Measurements from ENCODE around the gene CLPX.
"Not testable (repeated sequence)": the region's sequence is repeated elsewhere in the genome, so short reads cannot be mapped to it uniquely, and the experiment has no call there.

Gene CLPX

GRCh38 chr15:65147902-65148301, 37.2 kb downstream of the CLPX start:
- Histone ChIP-seq H3K23ac (ENCODE audit: low read length) (no peak overlapping the region), H3K4me2 (ENCODE audit: low read length) (no peak overlapping the region), H3K9me3 (ENCODE audit: insufficient read depth, low read depth, low read length) (no peaks in the 10 kb centered on the region), H4K12ac (ENCODE audit: low read depth, low read length) (no peak overlapping the region), H3K4ac (ENCODE audit: low read depth, low read length) (no peak overlapping the region), H3K79me1 (ENCODE audit: low read length) (no peaks in the 10 kb centered on the region), H3K14ac (ENCODE audit: low read length) (no peak overlapping the region), H3K79me2 (ENCODE audit: control insufficient read depth, insufficient read depth, low read length, poor library complexity) (no peaks in the 10 kb centered on the region), H2AK5ac (ENCODE audit: low read length) (no peak overlapping the region), H3K9ac (ENCODE audit: low read length) (no peak overlapping the region), H3K18ac (ENCODE audit: low read length) (no peak overlapping the region), H3K4me1 (ENCODE audit: control insufficient read depth in 1 of 2, insufficient read depth in 2 of 2, low read length in 2 of 2) (no peaks in the 10 kb centered on the region), H2BK12ac (ENCODE audit: low read length) (no peak overlapping the region), H3K27ac (ENCODE audit: low read depth, low read length) (no peak overlapping the region), H4K91ac (ENCODE audit: low read depth, low read length) (no peak overlapping the region), H4K8ac (ENCODE audit: low read depth, low read length) (no peak overlapping the region), H3K4me3 (ENCODE audit: low read depth, low read length) (no peak overlapping the region), H3K36me3 (ENCODE audit: control insufficient read depth in 1 of 2, insufficient read depth in 2 of 2, low read length in 2 of 2) (peaks cover 9 to 10% of the 10 kb centered on the region in 2 experiments), H2BK120ac (ENCODE audit: insufficient read depth, low read length, poor library complexity) (no peak overlapping the region), H2BK5ac (ENCODE audit: low read depth, low read length, poor library complexity) (no peak overlapping the region), H3K27me3 (ENCODE audit: insufficient read depth, low read length) (no peaks in the 10 kb centered on the region), H2AFZ (ENCODE audit: insufficient read depth, low read length, poor library complexity) (no peak overlapping the region)
- no CpG with 5 or more reads among the region's 3 CpGs for WGBS (ENCODE audit: extremely low coverage, insufficient coverage, insufficient read length)
- no peak for DNase-seq

GRCh38 chr15:65146438-65146837, 38.7 kb downstream of the CLPX start:
- Histone ChIP-seq H4K91ac (ENCODE audit: low read depth, low read length) (no peak overlapping the region), H2BK120ac (ENCODE audit: insufficient read depth, low read length, poor library complexity) (no peak overlapping the region), H3K4me2 (ENCODE audit: low read length) (no peak overlapping the region), H2AK5ac (ENCODE audit: low read length) (no peak overlapping the region), H2BK12ac (ENCODE audit: low read length) (no peak overlapping the region), H3K79me2 (ENCODE audit: control insufficient read depth, insufficient read depth, low read length, poor library complexity) (no peaks in the 10 kb centered on the region), H3K4me1 (ENCODE audit: control insufficient read depth in 1 of 2, insufficient read depth in 2 of 2, low read length in 2 of 2) (no peaks in the 10 kb centered on the region), H3K4me3 (ENCODE audit: low read depth, low read length) (no peak overlapping the region), H2AFZ (ENCODE audit: insufficient read depth, low read length, poor library complexity) (no peak overlapping the region), H4K12ac (ENCODE audit: low read depth, low read length) (no peak overlapping the region), H4K8ac (ENCODE audit: low read depth, low read length) (no peak overlapping the region), H3K14ac (ENCODE audit: low read length) (no peak overlapping the region), H3K9me3 (ENCODE audit: insufficient read depth, low read depth, low read length) (no peaks in the 10 kb centered on the region), H3K27me3 (ENCODE audit: insufficient read depth, low read length) (no peaks in the 10 kb centered on the region), H3K18ac (ENCODE audit: low read length) (no peak overlapping the region), H3K9ac (ENCODE audit: low read length) (no peak overlapping the region), H3K23ac (ENCODE audit: low read length) (no peak overlapping the region), H3K4ac (ENCODE audit: low read depth, low read length) (no peak overlapping the region), H2BK5ac (ENCODE audit: low read depth, low read length, poor library complexity) (no peak overlapping the region), H3K27ac (ENCODE audit: low read depth, low read length) (no peak overlapping the region), H3K36me3 (ENCODE audit: control insufficient read depth in 1 of 2, insufficient read depth in 2 of 2, low read length in 2 of 2) (peaks cover 5 to 7% of the 10 kb centered on the region in 2 experiments), H3K79me1 (ENCODE audit: low read length) (no peaks in the 10 kb centered on the region)
- DNase-seq = no peak
- no CpG with 5 or more reads among the region's 4 CpGs for WGBS (ENCODE audit: extremely low coverage, insufficient coverage, insufficient read length)

GRCh38 chr15:65138631-65139030, 46.5 kb downstream of the CLPX start:
- not testable (repeated sequence) for H3K79me2 ChIP-seq (ENCODE audit: control insufficient read depth, insufficient read depth, low read length, poor library complexity); H2BK120ac ChIP-seq (ENCODE audit: insufficient read depth, low read length, poor library complexity); H3K36me3 ChIP-seq (ENCODE audit: control insufficient read depth in 1 of 2, insufficient read depth in 2 of 2, low read length in 2 of 2); H3K4me2 ChIP-seq (ENCODE audit: low read length); H2AK5ac ChIP-seq (ENCODE audit: low read length); H4K8ac ChIP-seq (ENCODE audit: low read depth, low read length); H4K12ac ChIP-seq (ENCODE audit: low read depth, low read length); H3K18ac ChIP-seq (ENCODE audit: low read length); H3K4ac ChIP-seq (ENCODE audit: low read depth, low read length); H4K91ac ChIP-seq (ENCODE audit: low read depth, low read length); H3K27me3 ChIP-seq (ENCODE audit: insufficient read depth, low read length); H3K9ac ChIP-seq (ENCODE audit: low read length); H3K4me3 ChIP-seq (ENCODE audit: low read depth, low read length); H3K14ac ChIP-seq (ENCODE audit: low read length); H2AFZ ChIP-seq (ENCODE audit: insufficient read depth, low read length, poor library complexity); H2BK5ac ChIP-seq (ENCODE audit: low read depth, low read length, poor library complexity); H3K23ac ChIP-seq (ENCODE audit: low read length); H2BK12ac ChIP-seq (ENCODE audit: low read length); H3K4me1 ChIP-seq (ENCODE audit: control insufficient read depth in 1 of 2, insufficient read depth in 2 of 2, low read length in 2 of 2); H3K27ac ChIP-seq (ENCODE audit: low read depth, low read length); H3K9me3 ChIP-seq (ENCODE audit: insufficient read depth, low read depth, low read length); H3K79me1 ChIP-seq (ENCODE audit: low read length); DNase-seq
- no CpG with 5 or more reads among the region's 6 CpGs for WGBS (ENCODE audit: extremely low coverage, insufficient coverage, insufficient read length)

GRCh38 chr15:65137893-65138292, 47.2 kb downstream of the CLPX start:
- H2AK5ac ChIP-seq (ENCODE audit: low read length); H4K12ac ChIP-seq (ENCODE audit: low read depth, low read length); H3K9ac ChIP-seq (ENCODE audit: low read length); H2BK12ac ChIP-seq (ENCODE audit: low read length); H3K23ac ChIP-seq (ENCODE audit: low read length); H3K9me3 ChIP-seq (ENCODE audit: insufficient read depth, low read depth, low read length); H2BK5ac ChIP-seq (ENCODE audit: low read depth, low read length, poor library complexity); H3K36me3 ChIP-seq (ENCODE audit: control insufficient read depth in 1 of 2, insufficient read depth in 2 of 2, low read length in 2 of 2); DNase-seq; H3K79me2 ChIP-seq (ENCODE audit: control insufficient read depth, insufficient read depth, low read length, poor library complexity); H3K4ac ChIP-seq (ENCODE audit: low read depth, low read length); H3K27me3 ChIP-seq (ENCODE audit: insufficient read depth, low read length); H3K4me1 ChIP-seq (ENCODE audit: control insufficient read depth in 1 of 2, insufficient read depth in 2 of 2, low read length in 2 of 2); H3K27ac ChIP-seq (ENCODE audit: low read depth, low read length); H3K4me2 ChIP-seq (ENCODE audit: low read length); H4K8ac ChIP-seq (ENCODE audit: low read depth, low read length); H3K4me3 ChIP-seq (ENCODE audit: low read depth, low read length); H4K91ac ChIP-seq (ENCODE audit: low read depth, low read length); H2BK120ac ChIP-seq (ENCODE audit: insufficient read depth, low read length, poor library complexity); H3K18ac ChIP-seq (ENCODE audit: low read length); H3K14ac ChIP-seq (ENCODE audit: low read length); H3K79me1 ChIP-seq (ENCODE audit: low read length); H2AFZ ChIP-seq (ENCODE audit: insufficient read depth, low read length, poor library complexity): not testable (repeated sequence)
- WGBS (ENCODE audit: extremely low coverage, insufficient coverage, insufficient read length) = no CpG with 5 or more reads among the region's 4 CpGs
